HG03520 (cell line): ENCODE results near the gene FOXR1.

ENCODE experiments used
- ATAC-seq: cut with Tn5 transposase; IDR thresholded peaks from one replicate; pipeline ENCODE4 v1.9.1; 2021; ENCODE audit warnings: mild to moderate bottlenecking, moderate library complexity; ENCODE audit not compliant: unreplicated experiment

FOXR1 gene, protein sequence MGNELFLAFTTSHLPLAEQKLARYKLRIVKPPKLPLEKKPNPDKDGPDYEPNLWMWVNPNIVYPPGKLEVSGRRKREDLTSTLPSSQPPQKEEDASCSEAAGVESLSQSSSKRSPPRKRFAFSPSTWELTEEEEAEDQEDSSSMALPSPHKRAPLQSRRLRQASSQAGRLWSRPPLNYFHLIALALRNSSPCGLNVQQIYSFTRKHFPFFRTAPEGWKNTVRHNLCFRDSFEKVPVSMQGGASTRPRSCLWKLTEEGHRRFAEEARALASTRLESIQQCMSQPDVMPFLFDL

DNA sequence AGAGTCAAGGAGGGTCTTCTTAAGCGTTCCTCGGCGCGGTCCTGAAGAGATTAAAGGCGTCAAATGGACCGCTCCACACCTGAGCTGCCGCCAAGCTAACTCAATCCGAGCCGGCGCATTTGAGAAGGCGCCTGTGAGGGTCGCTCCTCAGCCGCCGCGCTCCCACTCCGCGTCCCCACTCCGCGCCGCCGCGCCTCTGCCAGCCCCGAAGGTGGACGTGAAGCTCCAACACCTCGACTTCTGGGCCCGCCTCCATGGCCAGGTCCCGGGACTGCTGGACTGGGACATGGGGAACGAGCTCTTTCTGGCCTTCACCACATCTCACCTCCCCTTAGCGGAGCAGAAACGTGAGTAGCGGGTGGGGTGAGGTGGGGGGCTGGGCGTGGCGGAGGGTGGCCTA is at the start of gene FOXR1:
Gene FOXR1 (plus strand): TSS at position 116 of the 400 bp plus-strand sequence. CDS start 171 bp downstream, at position 287.
- ATAC-seq = no peak

DNA sequence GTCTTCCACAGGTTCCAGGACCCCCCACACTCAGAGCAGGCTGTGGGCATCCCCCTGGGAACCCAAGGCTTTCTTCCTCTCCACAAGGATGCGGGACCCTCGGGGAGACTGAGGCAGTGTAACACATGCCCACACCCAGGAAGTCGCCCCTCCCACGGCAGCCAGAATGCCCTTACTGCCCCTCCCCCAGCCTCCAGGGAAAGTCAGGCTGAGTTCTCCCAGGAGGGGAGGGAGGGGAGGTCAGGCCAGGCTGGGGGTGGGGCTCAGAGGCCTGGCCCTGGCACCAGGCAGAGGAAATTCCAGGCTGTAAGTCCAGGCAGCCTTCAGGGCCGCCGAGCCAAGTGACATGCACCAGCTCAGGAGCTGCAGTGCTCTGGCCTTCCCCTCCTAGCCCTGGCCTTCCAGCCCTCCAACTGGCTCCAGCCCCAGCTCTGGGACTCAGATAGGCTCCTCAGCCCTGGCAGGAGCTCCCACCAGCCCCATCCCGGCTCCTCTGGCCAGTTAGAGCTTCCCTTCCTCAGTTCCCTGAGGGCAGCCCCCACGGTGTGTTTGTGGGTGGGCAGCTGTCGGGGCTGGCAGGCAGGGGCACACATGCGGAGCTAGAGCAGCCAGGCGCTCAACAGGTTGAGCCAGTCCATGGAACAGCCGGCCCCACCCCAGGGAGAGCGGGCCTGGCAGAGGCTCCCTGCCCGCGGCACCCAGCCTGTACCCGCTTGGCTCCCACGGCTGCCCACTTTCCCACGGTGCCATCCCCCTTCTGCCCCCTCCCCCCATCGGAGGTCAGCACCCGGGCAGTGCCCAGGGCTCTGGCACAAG is 49.4 kb upstream of the FOXR1 start:
- ATAC-seq = no peak

DNA sequence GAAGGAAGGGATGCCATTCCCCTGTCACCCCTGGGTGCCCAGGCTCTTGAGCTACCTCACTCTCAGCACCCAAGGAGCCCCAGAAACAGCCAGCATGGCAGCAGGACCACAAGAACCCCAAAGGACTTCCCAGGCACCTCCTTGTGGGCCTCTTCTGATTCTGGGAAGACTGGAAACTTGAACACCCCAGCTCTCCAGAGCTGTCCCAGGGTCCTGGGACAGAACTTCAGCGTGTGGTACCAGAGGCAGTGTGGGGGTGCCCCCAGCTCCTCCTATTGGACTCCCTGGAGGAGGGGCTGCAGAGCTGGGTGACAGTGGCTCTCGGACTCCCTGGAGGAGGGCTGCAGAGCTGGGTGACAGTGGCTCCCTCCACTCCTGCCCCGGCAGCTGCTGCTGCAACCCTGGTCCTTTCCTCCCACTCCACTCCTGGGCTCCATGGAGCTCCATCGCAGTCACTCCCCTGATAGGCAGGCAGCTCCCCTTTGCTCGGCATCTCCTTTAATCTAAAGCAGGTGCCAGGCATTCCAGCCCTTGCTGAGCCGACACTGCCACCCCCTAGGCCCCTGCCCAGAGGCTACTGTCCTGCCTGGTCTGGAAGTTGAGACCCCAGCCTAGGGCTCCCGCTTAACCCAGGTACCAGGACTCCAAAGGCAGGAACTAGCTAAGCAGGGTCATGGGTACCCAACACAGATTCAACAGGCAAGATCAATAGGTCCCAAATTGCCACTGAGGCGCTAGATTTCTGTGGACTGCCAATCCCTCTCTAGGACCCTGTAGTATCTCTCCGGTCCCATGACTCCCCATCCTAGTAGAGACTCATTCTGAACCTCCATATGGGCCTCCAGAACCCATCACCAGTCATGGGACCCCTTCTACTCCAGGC is 48.6 kb upstream of the FOXR1 start:
- ATAC-seq = no peak

DNA sequence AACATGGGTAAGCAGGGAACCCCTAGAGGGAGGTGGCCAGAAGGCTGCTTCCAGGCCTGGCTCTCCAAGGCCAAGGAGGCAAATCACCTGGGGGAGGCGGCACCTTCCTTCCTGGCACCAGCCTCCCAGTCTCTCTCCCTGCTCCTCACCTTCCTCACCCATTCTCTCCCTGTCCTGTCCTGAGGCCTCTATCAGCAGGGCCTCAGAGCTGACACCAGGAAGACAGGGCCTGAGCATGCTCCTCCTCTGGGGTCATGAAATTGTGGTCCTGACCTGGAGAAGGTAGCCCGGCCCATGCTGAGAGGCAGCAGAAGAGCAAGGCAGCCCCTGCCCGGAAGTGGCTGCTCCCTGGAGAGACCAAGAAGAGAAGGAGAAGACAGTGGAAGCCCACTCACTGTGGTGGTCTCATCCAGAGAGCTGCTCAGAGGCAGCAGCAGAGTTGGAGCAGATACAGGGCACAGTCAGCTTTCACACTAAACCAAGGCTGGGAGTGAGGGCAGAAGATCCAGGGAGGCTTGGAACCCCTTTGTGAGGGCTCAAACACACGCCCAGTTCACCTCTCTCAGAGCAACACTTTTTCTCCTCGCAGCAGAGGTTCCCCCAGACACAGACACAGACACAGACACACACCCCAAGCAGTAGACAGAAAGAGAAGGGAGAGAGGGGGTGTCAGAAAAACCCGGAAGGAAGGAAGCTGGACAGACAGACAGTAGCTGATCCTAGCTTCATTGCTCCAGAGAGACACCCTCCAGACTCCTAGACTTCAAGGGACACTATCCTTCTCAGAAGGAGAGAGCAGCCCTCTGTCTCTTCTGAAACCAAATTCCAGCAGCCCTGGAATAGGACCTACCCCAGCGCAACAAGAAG is 47.6 kb upstream of the FOXR1 start:
- no peak for ATAC-seq

DNA sequence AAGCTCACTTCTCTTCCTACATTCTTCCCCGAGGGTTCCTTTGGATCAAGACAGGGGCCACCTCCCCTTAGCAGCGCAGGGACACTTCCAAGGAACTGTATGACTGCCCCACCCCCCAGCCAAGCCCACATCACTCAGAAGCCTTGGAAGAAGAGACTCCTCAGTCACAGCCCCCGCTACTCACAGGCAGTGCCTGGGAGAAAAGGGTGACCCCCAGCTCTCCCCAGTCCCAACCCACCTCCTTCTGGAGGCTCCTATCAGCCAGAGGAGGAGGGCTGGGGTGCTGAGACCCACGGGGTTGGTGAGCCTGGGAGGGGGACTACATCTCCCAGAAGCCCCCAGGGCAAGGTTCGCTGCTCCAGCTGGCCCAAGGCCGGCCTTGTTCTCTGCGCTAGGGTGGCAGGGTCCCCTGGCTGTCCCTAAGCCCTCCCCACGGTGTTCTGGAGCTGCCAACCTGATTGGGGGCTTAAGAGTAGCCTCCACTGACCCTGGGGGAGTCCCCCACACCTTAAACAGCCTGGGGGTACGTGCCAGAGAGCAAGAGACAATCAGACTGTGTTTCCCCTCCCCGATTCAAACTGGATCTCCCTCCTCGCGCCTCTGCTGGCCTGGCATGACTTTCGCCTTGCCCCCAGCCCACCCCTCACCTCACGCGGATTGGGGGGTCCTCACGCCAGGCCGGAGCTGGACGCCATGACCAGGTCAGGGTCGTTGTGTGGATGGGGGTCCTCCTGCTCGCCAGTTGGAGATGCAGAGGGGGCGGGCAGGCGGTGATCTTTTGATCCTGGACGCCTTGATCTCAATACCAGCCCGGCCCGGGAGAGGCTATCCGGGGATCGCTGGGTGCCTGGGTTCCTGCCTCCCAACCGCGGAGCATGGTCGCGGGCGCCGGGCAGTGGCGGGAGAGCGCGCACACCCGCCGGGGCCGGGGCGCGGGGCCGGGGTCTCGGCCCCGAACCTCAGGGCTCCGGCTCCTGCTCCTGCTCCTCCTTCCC is 46.7 kb upstream of the FOXR1 start:
- ATAC-seq = no peak

DNA sequence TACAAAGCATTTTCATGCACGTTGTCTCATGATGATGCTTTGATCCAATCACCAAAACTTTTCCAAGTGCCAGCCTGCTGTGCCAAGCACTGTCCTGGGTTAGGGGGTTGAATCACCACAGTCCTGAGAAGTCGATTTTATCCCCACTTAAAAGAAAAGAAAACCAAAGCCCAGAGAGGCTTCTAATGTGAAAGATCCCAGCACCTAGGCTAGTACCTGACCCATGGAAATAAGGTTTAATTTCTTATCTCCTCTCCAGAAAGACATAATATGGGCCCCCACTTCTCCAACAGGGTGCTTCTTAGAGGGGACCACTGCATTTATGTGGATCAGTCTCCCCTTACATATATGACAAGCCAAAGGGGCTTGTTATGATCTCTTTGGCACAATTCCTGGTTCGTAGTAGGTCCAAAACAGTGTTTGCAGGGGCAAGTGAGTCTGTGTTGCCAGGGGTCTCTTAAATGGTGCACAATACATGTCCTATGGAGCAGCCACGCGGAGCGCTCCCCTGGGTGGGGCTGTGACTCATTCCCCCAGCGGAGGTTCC is 43.9 kb upstream of the FOXR1 start:
- ATAC-seq = no peak

DNA sequence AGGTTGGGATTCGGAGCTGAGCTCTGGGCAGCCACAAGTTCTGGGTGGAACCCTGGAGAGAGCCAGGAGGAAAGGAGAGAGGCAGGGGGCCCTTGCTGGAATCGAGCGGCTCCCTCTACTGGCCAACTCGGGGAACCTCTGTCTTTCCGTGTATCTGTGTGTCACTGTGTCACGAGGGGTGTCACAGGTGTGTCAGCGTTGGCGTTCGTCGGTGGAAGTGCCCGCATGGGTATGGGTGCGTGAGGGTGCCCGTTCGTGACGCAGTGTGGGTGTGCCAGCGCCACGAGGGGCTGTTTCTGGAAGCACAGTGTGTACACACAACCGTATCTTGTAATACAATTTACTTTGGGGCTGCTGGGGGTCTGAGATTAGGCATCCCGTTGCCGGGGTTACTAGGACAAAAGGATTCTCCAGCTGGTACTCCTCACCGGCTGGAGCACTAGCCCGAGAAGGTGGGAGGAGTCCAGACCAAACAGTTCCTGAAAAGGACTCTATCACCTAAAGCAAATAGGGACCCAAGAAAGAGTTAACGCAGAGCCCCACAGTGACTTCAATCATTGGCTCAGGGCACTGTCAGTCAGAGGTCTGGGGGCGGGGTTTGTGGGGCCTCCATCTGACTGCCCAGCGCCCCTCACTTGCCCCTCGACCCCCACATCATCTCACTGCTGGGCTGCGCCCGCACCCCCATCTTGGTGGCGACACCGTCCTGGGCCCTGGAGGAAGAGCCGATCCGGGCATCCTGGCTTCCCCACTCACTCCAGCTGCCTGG is 43.3 kb upstream of the FOXR1 start:
- peak; percentile 36 for ATAC-seq

DNA sequence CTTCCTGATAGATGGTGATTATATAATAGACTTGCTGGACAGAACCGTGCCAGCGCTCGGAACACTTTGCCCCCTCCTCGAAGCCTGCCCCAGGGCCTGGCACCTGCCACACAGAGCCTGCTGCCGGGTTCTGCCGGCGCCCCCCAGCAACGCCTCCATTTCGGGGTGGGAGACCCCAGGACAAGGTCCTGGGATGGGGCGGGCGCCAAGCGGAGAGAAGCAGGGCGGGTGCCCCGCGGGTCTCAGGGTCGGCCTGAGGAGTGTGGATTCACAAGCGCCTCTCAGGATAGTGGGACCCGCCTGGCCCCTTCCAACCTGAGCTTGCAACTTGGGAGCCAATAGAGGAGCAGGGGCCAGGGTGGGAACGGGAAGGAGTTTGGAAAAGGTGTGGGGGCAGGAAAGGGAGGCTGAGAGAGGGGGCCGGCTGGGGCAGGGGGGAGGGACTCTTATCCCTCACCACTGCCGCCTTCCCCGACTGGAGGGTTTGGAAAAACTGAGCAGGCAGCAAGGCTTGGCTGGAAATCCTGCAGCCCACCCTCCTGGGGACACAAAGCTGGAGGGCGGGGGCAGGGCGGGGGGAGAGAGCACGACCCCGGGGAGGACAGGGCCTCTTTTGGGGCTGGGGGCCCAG is 42.6 kb upstream of the FOXR1 start:
- no peak for ATAC-seq

DNA sequence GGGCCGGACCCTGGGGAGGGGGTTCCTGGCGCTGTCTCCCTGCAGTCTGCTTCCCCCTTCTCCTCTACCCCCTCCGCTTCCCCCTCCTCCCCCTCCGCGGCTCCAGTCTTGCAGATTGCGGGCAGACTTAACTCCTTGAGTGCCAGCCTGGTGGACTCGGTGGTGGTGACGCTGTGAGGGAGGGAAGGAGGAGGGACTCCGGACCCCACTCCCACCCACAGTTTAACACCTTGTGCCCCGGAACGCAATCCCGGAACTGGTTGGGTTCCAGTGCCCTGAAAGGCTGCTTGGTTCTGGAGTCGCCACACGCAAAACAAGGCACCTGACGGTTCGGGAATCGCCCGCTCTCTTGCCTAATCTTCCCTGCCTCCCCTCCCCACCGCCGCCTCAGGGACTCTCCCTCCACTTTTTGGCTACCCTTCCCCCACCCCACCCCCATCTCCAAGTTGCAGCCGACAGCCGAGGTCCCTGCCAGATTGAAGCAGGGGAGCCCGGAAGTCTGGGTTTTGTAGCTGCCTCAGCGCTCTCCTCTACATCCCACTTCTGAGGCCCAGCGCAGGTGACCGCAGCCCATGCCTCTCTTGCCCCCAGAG is 42.0 kb upstream of the FOXR1 start:
- no peak for ATAC-seq

DNA sequence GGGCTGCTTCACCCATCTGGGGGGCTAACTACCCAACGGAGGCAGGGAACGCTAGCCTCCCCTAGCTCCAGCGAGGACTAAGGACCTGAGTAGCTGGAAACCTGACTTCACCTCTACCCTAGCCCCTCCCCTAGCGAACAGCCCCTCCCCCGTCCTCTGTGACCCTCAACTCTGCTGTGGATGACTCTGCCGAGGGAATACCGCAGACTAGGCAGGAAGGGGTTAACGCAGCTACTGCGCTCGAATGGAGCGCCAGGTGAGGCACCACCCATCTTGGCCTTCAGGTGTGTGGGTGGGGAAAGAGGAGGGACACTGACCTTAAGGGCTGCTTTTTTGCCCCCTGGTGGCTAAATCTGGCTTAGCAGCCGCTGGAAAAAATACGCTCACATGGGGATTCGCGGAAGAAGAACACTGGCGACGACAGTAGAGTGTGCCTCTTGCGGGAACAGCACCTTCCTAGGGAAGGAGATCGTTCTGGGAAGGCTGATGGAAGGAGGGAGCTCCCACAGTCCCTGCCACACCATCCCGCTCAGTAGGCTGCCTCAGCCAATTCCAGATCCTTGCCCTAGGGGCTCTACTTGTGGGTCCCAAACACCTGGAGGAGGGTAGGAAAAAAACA is 41.4 kb upstream of the FOXR1 start:
- no peak for ATAC-seq

DNA sequence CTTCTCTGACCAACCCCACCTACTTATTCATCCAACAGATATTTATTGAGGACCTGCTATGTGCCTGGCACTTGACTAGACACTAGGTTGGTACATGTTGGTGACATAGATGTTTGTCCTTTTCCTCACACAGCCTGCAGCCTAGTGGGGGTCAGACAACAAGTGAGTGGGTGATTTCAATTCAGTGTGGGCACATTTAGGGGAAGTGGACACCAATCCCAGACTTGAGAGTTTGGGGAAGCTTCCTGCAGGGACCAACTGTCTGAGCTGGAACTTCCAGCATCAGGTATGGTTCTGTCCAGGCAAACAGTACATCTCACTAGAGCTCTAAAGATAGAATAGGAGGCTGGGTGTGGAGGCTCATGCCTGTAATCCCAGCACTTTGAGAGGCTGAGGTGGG is 40.0 kb upstream of the FOXR1 start:
- ATAC-seq = no peak

DNA sequence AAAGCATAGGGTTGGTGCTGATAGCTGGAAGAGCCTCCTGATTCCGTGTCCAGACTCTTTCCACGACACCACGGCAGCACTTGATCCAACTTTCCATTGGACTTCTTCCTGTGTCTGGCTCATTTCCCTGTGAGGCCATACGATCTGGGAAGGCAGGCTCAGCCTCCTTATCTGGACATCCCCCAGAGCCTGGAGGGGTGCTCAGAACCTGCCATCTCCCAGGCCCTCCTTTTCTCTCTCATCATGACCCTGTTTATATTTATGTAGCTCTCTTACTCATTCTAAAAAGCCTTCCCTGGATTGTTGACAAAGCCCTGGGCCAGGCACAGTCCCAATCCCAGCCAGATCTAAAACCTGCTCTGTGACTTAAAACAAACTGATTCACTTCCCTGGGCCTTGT is 38.1 kb upstream of the FOXR1 start:
- no peak for ATAC-seq

DNA sequence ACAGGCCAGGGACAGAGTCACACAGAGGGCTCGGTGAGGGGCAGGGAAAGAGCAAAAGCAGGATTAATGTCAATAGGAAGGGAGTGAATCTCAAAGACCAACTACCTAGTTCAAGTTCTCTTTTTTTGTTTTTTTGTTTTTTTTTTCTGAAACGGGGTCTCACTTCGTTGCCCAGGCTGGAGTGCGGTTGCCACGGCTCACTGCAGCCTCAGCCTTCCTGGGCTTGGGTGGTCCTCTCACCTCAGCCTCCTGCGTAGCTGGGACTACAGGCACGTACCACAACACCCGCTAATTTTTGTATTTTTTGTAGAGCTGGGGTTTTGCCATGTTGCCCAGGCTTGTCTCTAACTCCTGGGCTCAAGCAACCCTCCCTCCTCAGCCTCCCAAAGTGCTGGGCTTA is 36.2 kb upstream of the FOXR1 start:
- ATAC-seq = no peak

DNA sequence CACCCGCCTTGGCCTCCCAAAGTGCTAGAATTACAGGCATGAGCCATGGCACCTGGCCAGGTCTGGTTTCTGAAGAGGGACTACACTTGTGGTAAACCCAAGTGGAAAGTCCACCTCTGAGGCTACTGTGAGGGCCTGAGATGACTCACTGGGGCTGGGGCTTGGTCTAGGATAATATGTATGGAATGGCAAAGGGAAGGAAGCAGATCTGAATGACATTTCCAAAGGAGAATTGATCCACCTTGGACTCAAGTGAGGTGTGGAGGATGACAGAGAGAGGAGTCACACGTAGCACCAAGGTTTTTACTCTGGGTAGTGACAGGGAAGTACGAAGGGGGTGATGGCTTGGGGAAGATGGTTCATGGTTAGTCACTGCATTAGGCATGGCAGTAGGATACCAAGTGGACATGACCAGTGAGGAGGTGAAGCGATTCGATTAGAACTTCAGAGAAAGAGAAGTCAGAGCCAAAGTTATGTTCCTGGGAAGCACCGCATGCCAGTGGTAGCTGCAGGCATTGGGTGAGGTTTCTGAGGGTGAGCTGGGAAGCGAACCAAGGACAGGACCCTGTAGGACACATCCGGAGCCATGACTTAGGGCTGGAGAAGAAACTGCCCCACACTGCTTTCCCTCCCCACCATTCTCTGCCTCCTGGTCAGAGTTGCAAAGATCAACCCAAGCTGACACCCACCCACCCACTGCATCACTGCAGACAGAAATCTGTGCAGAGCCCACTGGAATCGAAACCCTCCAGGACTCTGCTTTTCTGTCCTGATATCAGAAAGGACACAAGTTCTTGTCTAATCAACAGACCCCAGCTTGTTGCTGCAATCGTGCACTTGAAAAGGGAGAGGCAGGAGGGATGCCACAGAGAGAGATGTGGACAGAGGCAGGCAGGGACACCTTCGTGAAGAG is 32.8 kb upstream of the FOXR1 start:
- no peak for ATAC-seq

DNA sequence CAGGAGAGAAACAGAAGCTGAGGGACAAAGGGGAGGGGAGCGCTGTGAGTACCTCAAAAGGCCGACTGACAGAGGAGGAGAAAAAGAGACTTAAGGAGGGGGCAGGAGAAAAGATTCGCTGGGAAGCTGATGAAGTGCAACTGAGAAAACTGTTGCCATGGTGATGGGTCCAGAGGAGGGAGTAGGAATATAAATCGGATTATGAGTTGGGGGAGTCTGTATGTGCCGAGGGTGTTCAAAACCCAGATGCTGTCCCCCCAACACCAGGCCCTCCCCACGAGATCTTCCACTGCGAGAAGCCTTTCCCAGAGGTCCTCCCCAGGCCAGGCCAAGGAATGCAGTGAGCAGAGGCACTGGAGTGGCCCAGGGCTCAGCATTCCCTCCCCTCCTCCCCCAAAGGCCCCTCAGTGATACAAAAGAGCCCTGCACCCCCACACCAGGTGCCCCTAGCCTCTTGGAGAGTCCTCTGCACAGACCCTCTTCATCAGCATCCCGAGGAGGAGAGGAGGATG is 32.1 kb upstream of the FOXR1 start:
- no peak for ATAC-seq
